ENCODE results near the gene FES.

DNA sequence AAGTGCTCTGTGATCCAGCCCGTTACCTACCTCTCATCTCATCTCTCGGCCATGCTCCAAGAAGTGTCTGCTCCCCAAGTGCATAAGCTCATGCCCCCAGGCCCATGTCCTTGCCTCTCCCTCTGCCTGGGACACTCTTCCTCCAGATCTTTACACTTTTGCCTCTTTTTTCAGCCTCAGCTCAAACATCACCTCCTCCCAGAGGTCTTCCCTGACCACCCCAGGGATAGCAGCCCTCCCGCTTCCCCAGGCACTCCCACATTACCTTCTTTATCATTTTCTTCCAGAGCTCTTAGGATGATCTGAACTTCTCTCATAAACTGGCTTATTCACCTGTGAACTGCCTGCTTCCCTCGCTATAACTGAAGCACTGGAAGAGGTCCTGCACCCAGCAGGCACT, 18.6 kb upstream of the FES start:
- TF ChIP-seq, protein P1, sequence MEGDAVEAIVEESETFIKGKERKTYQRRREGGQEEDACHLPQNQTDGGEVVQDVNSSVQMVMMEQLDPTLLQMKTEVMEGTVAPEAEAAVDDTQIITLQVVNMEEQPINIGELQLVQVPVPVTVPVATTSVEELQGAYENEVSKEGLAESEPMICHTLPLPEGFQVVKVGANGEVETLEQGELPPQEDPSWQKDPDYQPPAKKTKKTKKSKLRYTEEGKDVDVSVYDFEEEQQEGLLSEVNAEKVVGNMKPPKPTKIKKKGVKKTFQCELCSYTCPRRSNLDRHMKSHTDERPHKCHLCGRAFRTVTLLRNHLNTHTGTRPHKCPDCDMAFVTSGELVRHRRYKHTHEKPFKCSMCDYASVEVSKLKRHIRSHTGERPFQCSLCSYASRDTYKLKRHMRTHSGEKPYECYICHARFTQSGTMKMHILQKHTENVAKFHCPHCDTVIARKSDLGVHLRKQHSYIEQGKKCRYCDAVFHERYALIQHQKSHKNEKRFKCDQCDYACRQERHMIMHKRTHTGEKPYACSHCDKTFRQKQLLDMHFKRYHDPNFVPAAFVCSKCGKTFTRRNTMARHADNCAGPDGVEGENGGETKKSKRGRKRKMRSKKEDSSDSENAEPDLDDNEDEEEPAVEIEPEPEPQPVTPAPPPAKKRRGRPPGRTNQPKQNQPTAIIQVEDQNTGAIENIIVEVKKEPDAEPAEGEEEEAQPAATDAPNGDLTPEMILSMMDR (IDR thresholded peaks at IDR 0.05) = no peak
- no peak for TF ChIP-seq EP300 (IDR thresholded peaks at IDR 0.05)
